Dedifferentiated amniotic fluid mesenchymal stem cell (primary cell): Measurements from ENCODE around the gene CYP26C1.
"Not testable (repeated sequence)": the region's sequence is repeated elsewhere in the genome, so short reads cannot be mapped to it uniquely, and the experiment has no call there.

Experiments used
- DNase-seq: peaks from one replicate; pipeline ENCODE4 v3.0.0-alpha.2; 2016; ENCODE audit errors: extremely low spot score

Gene CYP26C1

GRCh38 chr10:93079663-93080349 lies 19.2 kb downstream of the CYP26C1 start:
- no peak for DNase-seq

DNA sequence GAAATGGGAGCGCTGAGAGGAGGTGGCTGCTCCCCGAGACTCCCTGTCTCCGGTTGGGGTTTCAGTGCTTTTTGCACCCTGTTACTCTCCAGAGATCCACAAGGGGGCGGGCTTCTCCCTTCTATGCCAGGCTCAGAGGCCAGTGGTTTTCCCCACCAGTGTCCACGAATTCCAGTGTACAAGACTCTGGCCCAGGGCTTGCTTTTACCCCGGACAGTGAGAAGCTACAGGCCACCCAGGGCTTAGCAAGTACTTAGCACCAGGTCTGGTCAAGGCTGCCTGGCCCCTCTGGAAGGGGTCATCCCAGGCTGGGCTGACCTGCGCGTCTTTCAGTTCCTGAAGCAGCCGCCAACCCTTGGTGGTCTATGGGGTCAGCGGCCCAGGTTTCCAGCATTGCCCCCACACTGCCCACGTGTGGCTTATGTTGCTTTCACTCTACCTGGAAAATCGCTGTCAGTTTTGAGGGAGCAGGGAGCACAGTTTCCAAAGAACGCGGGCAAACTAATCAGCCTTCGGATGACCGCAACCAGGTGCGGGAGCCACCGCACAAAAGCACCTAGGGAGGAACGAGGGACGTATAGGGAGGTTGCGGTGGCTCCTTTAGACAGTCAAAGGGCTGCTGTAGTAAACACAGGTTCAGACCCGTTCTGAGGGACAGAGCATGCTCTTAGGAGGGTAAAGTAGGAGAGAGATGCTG lies 19.9 kb downstream of the CYP26C1 start:
- peak; percentile 51 for DNase-seq

GRCh38 chr10:93081318-93081717 lies 20.7 kb downstream of the CYP26C1 start:
- DNase-seq: no peak

GRCh38 chr10:93081834-93082233 lies 21.2 kb downstream of the CYP26C1 start:
- DNase-seq: no peak

GRCh38 chr10:93083743-93084539 lies 23.3 kb downstream of the CYP26C1 start:
- no peak for DNase-seq

- DNase-seq: no peak
Measured at GRCh38 chr10:93085272-93085859, 24.8 kb downstream of the CYP26C1 start.

- no peak for DNase-seq
Measured at GRCh38 chr10:93086289-93086688, 25.7 kb downstream of the CYP26C1 start.

DNA sequence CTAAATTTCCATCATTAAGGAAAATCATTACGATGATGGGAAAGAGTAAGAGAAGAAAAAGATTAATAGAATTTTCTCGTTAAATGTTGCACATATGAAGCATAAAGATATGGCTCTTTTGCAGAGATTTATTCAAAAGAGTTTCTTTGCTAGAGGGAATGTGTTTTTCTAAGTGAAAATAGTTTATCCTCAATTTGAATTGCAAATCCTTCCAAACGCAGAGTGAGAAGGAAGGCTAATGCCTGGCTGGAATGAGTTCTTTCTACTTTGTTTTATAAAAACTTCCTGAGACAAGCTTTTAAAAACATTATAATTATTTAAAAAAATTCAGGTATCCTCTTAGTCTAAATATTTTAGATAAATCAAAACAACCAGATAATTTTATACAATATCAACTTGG lies 27.2 kb downstream of the CYP26C1 start:
- no peak for DNase-seq

- DNase-seq: no peak
Measured at GRCh38 chr10:93088466-93088865, 27.9 kb downstream of the CYP26C1 start.

GRCh38 chr10:93090619-93091018 lies 30.0 kb downstream of the CYP26C1 start:
- DNase-seq: no peak

DNA sequence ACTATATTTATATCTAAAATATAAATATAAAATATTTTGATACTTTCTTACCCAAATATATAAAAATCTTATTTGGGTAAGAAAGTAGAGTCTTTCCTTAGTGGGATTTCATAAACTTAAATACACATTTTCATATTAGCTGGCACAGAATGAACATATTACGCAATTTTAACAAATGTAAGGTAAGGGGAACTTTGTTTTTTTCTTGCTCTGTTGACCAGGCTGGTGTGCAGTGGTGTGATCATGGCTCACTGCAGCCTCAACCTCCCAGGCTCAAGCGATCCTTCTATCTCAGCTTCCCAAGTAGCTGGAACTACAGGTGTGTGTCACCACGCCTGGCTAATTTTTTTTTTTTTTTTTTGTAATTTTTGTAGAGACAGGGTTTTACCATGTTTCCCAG lies 31.4 kb downstream of the CYP26C1 start:
- DNase-seq: no peak

GRCh38 chr10:93095225-93095624 lies 34.6 kb downstream of the CYP26C1 start:
- no peak for DNase-seq

- DNase-seq: no peak
Measured at GRCh38 chr10:93096901-93097300, 36.3 kb downstream of the CYP26C1 start.

DNA sequence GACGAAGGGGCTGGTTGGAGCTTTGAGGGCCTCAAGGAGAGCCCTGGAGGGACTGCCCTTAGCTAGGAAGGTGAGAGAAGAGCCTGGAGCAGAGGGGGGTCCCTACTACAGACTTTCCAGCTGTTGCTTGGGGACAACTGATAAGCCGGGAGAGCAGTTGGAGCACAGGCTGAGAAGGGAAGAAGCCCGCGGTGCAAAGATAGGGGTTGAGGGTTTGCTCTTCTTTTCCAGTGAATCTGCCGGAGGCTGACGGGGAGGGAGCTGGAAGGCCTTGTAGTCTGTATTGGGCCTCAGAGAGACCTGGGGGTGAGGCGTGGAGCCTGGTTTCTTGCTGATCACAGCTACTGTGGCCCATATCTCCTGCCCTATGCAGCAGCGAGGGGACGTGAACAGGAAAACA lies 36.8 kb downstream of the CYP26C1 start:
- no peak for DNase-seq

- no peak for DNase-seq
Measured at GRCh38 chr10:93098816-93099215, 38.2 kb downstream of the CYP26C1 start.

- DNase-seq: no peak
Measured at GRCh38 chr10:93099670-93100069, 39.1 kb downstream of the CYP26C1 start.

- not testable (repeated sequence) for DNase-seq
Measured at GRCh38 chr10:93101148-93101547, 40.5 kb downstream of the CYP26C1 start.

DNA sequence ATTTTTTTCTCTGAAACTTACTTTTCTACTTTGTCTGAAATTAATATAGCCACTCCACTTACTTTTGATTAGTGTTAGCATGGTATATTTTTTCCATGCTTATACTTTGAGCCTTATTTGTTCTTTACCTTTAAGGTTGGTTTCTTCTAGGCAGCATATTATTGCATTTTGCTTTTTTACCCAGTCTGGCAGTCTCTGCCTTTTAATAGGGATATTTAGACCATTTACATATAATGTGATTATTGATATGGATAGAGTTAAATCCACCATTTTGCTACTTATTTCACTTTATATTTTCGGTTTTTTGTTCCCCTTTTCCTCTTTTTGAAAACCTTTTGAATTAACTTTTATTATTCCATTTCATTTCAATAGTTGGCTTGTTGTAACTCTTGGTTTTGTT lies 43.4 kb downstream of the CYP26C1 start:
- DNase-seq: no peak

GRCh38 chr10:93106631-93107072 lies 46.1 kb downstream of the CYP26C1 start:
- DNase-seq: no peak

- no peak for DNase-seq
Measured at GRCh38 chr10:93110472-93111146, 50.0 kb downstream of the CYP26C1 start.

- DNase-seq: no peak
Measured at GRCh38 chr10:93113042-93113441, 52.4 kb downstream of the CYP26C1 start.
